Suprapubic skin (tissue), 4 donors: ENCODE data around the gene GFI1B.

Experiments used
- POLR2A ChIP-seq, 2 donors: fragments of 450-650 bp; IDR thresholded peaks; one replicate each; pipeline ENCODE4 v1.6.1; 2017; ENCODE audit warnings: antibody characterized with exemption in 2 of 2, mild to moderate bottlenecking in 2 of 2, moderate library complexity in 2 of 2
- POLR2AphosphoS5 ChIP-seq, 3 donors: sonication (generic); formaldehyde crosslinking; IDR thresholded peaks; one replicate each; pipeline ENCODE4 v1.6.1; 2017; ENCODE audit warnings: antibody characterized with exemption in 3 of 3
- TF ChIP-seq, protein P1 (sequence below), 2 donors: fragments of 200-600 bp in 1 of 2; fragments of 450-650 bp in 1 of 2; sonication (generic) in 1 of 2; IDR thresholded peaks; one replicate each; pipeline ENCODE4 v1.5.1; 2016 to 2019; ENCODE audit warnings: antibody characterized with exemption in 2 of 2, mild to moderate bottlenecking in 1 of 2, moderate library complexity in 1 of 2

DNA sequence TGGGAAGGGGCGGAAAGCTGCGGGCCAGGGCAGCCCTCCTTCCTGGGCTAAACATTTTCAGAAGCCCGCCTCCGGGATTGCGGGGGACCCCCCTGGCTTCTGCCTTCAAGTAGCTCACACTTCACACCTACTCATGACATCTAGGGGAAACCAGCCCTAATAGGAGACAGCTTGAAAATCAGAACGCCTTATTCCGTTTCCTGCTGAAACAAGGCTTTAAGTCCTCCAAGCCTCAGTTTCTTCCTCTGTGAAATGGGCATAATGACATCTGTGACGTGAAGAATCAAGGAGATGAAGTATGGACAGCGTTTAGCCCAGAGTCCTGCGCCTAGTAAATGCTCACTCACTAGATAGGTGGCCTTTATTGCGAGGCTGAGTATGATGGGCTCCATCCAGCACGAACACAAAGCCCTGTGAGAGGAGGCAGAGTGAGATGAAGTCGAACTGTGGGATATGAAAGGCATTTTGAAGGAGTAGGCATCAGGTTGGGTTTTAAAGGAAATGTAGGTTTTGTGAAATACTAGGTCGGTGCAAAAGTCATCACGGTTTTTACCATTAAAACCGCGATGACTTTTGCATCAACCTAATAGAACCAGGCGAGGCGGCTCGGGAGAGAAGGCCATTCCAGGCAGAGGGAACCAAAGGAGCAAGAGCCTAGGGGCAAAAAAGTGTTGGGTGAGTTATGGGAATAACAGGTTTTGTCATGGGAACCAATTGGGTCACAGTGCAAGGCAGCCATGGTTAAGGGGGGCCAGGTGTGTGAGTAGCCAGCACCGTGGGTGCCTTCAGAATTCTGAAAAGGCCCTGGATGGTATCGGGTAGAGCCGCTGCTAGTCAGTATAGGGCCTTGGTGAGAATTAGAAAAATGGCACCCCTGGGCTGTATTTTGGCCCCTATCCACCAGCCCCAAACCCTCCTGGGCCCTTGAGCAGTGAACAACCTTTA lies 33.0 kb upstream of the GFI1B start:
- TF ChIP-seq POLR2AphosphoS5 (IDR thresholded peaks at IDR 0.05) = no peak
- TF ChIP-seq POLR2A (IDR thresholded peaks at IDR 0.05) = no peak
- TF ChIP-seq, protein P1, sequence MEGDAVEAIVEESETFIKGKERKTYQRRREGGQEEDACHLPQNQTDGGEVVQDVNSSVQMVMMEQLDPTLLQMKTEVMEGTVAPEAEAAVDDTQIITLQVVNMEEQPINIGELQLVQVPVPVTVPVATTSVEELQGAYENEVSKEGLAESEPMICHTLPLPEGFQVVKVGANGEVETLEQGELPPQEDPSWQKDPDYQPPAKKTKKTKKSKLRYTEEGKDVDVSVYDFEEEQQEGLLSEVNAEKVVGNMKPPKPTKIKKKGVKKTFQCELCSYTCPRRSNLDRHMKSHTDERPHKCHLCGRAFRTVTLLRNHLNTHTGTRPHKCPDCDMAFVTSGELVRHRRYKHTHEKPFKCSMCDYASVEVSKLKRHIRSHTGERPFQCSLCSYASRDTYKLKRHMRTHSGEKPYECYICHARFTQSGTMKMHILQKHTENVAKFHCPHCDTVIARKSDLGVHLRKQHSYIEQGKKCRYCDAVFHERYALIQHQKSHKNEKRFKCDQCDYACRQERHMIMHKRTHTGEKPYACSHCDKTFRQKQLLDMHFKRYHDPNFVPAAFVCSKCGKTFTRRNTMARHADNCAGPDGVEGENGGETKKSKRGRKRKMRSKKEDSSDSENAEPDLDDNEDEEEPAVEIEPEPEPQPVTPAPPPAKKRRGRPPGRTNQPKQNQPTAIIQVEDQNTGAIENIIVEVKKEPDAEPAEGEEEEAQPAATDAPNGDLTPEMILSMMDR (IDR thresholded peaks at IDR 0.05) = no peak
